ENCODE data around the gene RAB33A.
"Not testable (repeated sequence)": the region's sequence is repeated elsewhere in the genome, so short reads cannot be mapped to it uniquely, and the experiment has no call there.

Gene RAB33A

DNA sequence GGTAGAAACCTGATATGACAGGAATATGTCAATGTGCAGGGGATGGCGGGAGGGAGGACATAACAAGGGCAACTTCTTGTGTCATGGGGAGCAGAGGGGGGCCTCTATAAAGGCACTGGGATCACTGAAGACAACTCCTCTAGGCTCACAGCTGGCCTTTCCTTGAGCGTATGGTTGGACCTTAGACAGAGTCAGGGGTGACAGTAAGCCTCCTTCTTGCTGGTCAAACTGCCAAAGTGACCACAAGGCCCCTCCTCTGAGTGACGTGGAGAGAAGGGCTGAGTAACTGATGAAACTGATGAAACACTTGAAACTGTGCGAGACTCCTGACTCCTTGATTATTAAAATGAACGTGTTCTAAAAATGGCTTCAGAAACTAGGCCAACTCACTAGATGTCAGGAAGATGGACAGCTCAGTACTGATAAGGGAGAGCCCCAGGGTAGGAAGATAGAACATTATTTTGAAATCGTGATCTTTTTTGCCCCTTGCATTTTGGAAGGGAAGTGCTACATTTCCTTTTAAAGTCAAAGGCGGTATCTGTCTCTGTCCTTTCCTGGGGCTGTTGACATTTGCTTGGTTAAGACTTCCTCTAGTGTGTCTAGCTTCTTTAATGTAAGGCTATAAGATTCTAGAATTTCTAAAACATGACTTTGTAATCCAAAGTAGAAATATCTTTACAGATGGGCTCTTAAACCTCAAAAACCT, 1.6 kb downstream of the RAB33A start:
- DNase-seq: no peak

DNA sequence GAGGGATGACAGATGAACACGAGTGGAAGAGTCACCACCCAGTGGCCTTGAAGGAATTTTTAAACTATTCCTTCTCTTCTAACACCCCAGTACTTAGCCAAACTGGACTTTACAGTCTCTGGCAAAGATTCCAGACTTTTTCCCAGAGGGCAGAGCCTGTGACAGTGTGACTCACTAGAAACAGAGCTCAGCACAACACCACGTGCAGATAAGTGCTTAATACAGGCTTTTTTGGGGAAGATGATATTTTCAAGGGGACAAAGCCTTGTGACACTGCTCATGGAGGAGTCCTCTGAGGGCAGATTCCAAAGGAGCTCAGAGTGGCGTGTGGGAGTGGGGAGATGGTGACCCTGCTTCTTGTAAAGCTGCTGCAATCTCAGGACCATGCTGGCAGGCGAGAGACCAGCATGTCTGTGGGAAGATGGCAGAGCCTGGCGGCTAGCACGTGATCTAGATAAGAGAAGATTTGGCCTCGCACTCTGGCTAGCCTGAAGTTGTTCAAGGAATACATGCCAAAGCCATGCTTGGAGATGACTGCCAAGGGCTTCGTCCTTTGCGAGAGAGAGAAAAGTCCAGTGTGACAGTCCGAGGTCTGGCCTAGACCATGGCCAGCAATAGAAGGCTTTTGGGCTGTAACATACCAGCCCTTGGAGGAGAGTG, 2.4 kb downstream of the RAB33A start:
- no peak for DNase-seq

DNA sequence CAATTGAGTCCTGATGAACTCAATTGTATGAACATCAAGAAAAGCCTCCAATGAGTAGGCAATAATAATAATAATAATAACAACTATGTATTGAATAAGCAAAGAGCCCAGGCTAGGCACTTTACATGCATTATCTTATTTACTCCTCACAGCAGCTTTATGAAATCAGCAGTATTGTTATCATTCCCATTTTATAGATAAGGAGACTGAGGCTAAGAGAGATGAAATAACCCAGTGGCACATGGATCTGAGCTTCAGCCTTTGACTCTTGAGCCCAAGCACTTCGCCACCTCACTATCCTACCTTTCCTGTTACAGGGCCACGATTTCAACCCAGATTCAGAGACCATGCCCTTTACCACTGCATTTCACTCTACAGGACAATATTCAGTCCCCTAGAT, 3.2 kb downstream of the RAB33A start:
- no peak for DNase-seq

DNA sequence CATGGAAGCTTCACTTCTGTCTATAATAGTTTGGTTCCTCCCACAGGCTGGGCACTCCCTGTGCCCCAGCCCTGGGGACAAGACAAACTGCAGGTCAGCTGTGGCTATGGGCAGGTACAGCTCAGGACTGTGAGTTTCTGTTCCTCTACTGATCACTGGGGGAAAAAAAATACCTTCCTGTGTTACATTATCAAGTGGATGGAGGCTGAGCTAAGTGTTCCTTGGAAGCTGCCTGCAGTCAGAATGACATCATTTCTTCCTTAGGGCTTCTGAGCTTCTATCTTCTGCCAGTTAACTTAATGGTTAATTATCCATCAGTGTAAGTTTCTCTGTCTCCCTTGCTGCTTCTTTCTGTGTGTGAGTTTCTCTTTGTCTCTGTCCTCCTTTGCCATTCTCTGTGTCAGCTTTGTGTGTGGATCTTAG, 4.6 kb downstream of the RAB33A start:
- DNase-seq: no peak

DNA sequence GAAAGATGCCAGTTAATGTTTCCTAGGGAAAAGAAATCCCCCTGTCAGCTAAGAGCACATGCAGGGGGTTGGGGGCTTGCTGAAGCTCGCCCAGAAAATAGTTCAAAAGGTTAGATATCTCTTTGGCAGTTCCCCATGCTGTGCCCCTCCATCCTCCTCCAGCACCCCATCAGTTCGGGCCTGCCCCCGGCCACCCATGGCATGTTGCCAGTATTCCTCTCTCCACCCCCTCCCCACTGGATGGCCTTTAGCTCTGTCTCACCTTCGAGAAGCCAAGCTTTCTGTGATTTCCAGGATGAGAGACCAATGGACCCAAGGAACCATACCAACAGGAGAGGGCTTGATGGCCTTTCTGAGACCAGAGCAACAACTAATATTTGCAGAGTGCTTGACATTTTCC, 5.2 kb downstream of the RAB33A start:
- no peak for DNase-seq

DNA sequence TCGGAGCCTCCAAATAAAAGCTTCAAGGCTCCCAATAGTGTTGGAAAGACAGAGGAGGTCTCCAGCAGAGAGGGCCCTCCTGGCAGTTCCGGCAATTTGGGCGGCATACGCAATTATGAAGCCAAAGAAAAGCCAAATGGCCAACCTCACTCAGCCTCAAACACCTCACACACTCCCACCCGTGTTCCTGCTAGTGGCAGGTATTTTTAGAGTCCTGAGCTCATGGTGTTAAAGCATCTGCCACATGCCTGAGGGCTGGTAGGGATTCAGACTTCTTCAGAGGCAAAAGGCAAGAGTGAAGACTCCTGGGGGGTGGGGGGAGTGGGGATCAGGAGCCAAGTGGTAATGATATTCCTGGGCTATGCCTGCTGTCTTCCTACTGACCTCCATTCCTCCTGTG, 7.4 kb downstream of the RAB33A start:
- no peak for DNase-seq

DNA sequence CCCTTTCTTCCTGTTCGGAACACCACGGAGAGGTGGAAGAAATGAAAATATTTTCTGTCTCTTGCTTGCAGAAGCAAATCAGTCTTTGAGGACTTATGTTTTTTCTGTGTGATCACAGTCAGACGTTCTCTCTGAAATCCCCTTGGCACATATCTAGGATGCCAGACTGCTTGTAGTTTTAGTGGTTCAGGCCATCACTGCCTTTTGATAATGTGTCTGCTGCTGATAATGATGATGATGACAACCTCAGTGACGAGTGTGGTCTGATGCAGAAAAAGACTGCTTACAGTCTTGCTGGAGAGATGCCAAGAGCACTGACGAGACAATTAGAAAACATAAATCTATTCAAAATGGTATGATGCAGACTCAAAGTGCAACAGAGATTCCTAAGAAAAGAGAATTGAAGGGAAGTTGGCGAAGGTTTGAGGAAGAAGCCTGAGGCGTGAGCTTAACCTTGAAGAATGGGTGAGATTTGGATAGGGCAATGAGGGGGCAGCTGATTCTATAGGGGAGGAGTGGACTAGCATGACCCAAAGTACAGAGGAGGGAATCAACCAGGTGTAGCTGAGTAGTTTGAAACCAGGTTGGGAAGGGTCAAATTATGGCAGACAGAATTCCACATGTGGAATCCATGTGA, 7.9 kb downstream of the RAB33A start:
- no peak for DNase-seq

DNA sequence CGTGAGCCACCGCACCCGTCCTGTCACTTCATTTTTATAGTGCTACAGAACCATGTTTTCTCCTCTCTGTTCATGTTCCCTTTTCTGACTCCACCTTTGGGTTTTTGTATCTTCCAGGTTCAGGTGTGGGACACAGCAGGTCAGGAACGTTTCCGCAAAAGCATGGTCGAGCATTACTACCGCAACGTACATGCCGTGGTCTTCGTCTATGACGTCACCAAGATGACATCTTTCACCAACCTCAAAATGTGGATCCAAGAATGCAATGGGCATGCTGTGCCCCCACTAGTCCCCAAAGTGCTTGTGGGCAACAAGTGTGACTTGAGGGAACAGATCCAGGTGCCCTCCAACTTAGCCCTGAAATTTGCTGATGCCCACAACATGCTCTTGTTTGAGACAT, 12.4 kb downstream of the RAB33A start:
- DNase-seq: no peak

DNA sequence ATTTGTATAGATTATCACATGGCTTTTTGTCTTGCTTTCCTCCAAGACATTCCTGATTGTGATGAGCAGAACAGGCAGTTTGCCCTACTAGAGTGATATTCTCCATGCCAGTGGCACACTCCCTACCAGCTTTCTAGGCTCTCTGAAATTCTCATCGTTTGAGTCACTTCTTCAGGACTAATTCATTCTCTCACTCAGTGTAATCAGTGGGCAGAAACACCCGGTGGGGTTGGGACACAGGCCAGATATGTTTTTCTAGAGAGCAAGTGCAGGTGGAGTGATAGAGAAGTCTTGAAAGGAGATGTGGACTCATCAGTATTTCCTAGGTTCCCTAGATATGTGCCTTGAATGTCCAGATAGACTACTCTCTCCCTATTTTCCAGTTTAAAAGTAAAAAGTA, 13.1 kb downstream of the RAB33A start:
- DNase-seq: no peak

DNA sequence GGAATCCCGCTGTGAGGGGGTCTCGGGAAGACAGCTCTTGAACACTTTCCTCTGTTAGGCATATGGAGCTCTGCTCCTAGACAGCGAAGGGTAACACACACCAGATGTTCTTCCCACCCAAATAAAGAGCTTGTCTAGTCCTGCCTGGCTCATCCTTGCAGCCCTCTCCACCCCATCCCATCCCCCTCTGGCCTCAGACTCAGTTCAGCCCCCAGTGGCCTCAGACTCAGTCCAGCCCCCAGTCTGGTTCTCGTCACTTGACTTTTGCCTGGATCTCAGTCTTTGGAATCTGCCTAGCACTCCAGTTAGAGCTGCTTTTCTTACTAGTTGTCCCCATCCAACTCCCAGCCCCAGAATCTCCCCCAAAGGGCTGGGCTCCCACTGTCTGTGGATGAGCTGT, 14.9 kb downstream of the RAB33A start:
- no peak for DNase-seq

DNA sequence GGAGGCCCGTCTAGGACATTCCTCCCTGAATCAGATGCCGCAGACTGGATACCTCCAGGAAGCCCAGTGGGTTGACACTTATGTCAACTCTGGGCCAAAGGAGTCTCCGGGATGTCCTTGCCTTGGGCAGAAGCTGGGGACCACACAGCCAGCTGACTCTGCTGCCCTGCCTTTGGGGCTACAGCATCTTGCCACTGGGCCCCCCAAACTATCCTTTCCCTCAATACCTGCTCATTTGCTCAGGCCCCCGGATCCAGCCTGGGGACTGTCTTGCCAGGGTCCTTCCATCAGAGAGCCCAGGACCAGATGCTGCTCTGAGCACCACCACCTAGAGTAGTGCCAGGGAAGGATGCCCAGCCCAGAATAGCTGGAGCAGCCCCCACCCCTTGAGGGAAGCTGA, 19.0 kb downstream of the RAB33A start:
- DNase-seq: no peak

DNA sequence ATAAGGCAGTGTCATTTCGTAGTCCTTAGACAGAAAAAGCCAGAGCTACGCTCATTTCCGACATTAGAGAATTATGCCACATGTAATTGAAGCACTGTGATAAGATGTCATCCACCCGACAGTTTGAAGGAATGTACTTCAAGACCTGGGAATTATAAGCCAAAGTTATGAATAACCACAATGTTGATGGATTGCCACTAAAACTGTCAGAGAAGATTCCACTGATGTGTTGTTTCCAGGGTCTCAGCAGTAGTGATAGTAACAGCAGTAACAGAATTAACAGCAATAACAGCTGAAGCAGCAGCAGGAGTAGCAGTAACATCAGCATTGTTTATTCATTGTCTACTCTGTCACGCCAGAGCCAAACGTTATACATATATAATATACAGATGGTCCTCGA, 24.7 kb downstream of the RAB33A start:
- DNase-seq: no peak

DNA sequence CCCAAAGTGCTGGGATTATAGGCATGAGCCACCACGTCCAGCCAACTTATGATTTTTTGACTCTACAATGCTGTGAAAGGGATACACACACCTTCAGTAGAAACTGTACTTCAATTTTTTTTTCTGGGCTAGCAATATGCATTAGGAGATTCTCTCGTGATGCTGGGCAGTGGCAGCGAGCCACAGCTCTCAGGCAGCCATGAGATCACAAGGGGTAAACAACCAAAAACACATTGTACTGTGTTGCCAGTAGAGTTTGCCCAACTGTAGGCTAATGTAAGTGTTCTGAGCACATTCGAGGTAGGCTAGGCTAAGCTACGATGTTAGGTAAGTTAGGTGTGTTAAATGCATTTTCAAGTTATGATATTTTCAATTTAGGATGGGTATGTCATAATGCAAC, 25.7 kb downstream of the RAB33A start:
- DNase-seq: no peak

DNA sequence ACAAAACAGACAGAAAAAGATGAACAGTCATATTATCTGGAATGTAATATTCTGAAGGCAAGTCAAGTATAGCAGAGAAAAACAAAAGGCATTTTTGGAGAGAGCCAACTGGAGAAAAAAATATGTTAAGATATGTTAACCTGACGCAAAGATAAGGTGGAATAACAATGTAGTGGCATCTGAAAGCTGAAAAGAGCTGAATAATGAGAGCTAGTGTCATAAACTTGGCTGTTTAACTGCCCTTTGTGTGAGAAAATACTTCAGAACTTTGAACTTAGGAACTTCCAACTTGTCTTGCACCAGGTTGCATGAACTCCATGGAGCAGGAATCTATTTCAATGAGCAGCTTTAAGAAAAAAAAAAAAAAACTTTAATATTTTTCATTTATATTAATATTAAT, 32.9 kb downstream of the RAB33A start:
- no peak for DNase-seq

DNA sequence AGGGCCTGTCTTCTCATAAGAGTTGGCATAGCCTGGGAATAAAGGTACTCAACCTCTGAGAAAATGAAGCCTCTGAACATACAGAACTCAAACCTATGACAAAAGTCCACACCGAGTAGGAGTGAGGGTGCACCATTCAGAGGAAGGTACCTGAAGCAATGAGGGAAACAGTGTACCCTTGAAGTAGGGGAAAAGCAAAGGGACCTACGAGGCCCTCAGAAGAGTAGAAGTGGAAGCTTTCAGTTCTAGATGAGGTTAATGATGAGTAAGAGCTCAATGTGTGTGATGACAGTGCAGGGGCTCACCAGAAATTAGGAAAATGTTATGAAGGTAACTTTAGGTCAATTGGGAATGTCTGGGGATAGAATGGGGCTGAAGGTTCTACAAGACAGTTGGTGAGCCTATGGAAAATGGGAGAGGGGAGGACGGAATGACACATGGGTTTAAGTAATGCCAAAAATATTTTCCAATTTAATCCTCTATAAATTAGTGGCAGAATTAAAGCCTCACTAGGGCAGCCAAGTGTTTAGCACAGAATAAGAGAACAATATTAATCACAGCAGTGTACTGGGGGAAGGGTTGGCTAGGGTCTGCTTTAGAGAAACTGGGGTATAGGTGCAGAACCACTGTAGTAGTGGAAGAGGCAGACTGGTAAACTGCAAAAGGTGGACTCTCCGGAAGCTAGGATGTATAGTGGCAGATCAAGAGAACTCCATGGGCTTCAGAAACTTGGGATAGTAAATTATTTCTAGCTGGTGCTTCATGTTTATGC, 39.8 kb downstream of the RAB33A start:
- no peak for DNase-seq

DNA sequence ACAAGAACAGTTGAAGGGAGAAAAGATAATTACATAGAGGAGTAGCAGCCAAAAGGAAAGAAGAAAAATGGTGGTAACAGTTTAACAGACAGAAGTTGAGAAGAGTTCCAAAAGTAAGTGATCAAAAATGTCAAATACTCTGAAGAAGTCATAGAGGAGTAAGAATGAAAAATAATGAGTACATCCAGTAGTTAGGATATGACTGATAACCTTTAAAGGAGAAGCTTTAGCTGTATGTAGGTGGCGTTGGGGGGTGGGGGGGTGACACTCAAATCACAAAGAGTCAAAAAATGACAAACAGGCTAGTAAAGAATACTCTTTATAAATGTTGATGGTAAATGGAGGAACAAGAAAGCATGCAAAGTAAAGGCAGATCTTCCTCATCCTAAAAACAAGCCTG, 40.6 kb downstream of the RAB33A start:
- no peak for DNase-seq

DNA sequence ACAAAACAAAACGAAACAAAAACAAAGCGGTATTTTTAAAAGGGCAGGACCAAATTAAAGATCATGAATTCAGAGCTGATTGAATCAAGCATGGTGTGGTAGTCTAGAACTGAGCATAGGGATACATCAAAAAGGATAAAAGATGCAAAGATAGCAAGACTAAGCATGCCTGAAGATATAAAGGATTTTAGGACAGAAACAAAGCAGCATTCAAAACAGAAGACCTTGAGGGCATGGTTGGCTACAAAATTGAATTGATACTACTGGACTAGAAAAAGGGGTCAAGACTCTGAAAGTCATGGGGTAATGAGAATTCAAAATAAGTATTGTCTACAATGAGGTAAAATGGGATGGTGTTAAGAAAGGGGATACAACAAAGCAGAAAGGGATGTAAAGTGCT, 41.6 kb downstream of the RAB33A start:
- DNase-seq: no peak

DNA sequence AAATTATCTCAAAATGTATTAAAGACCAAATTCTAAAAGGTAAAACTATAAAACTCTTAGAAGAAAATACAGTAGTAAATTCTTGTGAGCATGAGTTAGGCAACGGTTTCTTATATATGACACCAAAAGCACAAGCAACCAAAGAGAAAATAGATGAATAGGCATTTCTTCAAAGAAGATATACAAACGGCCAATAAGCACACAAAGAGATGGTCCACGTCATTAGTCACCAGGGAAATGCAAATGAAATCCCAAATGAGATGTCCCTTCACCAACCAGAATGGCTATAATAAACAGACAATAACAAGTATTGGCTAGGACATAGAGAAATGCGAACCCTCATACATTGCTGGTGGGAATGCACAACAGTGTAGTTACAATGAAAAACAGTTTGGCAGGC, 44.6 kb downstream of the RAB33A start:
- no peak for DNase-seq

DNA sequence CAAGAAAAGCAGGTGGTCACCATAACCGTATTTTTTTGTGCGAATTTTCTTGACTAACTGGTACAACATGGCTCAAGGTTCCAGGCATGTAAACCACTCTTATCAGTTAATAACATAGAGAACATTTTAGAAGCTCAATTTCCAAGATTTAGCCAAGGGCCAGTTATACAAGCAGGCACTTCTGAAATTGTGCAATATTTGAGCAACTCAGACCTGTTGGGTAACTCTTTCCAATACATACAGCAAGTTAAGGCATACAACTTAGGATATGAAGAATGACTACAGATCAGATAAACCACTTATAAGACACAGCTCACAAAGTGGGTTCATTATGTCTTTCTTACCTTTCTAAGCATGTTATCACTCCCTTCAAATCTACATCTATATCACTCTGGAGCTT, 53.0 kb downstream of the RAB33A start:
- no peak for DNase-seq

DNA sequence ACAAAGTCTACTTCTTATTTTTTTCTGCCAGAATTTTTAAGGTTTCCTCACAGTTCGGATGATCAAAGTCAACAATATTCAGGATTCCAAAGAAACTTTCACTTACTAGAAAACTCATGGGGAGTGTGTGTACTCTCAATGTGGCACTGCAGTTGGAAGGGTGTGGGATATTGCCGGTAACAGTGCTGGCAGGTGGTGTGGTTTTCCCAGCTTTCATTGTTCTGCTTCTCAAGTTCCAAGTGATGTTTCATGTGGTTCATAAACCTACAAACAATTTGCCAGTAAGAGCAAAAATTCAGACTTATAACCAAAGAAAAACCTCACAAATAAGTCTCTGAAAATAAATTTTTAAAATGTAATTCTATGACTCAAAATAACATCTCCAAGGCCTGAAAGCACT, 57.1 kb downstream of the RAB33A start:
- no peak for DNase-seq

DNA sequence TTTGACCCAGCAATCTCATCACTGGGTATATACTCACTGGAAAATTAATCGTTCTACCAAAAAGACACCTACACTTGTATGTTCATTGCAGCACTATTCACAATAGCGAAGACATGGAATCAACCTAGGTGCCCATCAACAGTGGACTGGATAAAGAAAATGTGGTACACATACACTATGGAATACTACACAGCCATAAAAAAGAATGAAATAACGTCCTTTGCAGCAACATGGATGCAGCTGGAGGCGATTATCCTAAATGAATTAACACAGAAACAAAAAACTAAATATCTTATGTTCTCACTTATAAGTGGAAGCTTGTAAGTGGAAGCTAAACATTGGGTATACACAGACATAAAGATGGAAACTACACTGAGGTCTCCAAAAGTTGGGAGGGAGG, 59.4 kb downstream of the RAB33A start:
- not testable (repeated sequence) for DNase-seq

Data from activated T-cell treated with anti-CD3 and anti-CD28 coated beads for 4 hours (primary cell).